Panc1 (cell line): ENCODE results near the gene NT5C. TPM values are rescaled to one million over a fixed set of nuclear protein-coding genes. Genes with fewer than 3 reads are reported as not detected.

Source experiments
- ATAC-seq: fragments of 200-7000 bp; cut with Tn5 transposase; 2 replicates; pipeline ENCODE4 v1.9.1; 2020; ENCODE audit warnings: mild to moderate bottlenecking, moderate library complexity
- BruUV-seq: library from RNA; stranded (reverse); fragments of 400-500 nt; replicated peaks from 2 replicates; lab custom pipeline; 2021; lab: Mats Ljungman, UMichigan
- CTCF ChIA-PET: fragments of 300-600 bp; sonication (Branson Sonifier 250); formaldehyde crosslinking; loops from one replicate; lab custom pipeline; 2022; ENCODE audit warnings: antibody characterized with exemption; lab: Charles Lee
- POLR2A ChIA-PET: fragments of 300-600 bp; sonication (Branson Sonifier 250); formaldehyde crosslinking; loops from one replicate; lab custom pipeline; 2022; ENCODE audit warnings: antibody characterized with exemption; lab: Charles Lee
- DNase-seq: peaks from one replicate; pipeline ENCODE4 v3.0.0-alpha.2; 2010; ENCODE audit warnings: low read depth, low spot score
- H3K27ac ChIP-seq: 2 replicates; pipeline ENCODE4 v1.5.1; 2011; ENCODE audit warnings: mild to moderate bottlenecking, low read length, inconsistent platforms
- H3K27me3 ChIP-seq: fragments of 200-500 bp; sonication (Bioruptor generic); 2 replicates; pipeline ENCODE4 v1.6.0; 2014; ENCODE audit warnings: low read length, inconsistent platforms; ENCODE audit not compliant: control insufficient read depth, insufficient read depth
- H3K36me3 ChIP-seq: fragments of 200-500 bp; sonication (Bioruptor generic); 2 replicates; pipeline ENCODE4 v1.5.1; 2014; ENCODE audit warnings: inconsistent platforms, mild to moderate bottlenecking, low read length, moderate library complexity; ENCODE audit not compliant: control insufficient read depth, insufficient read depth
- H3K4me1 ChIP-seq: 2 replicates; pipeline ENCODE4 v1.5.1; 2011; ENCODE audit warnings: inconsistent platforms, mild to moderate bottlenecking, low read length, moderate library complexity; ENCODE audit not compliant: control insufficient read depth, insufficient read depth
- H3K4me3 ChIP-seq, 2 experiments: 2 replicates each; pipeline ENCODE4 v1.5.1; 2011 to 2012; ENCODE audit warnings: low read depth in 2 of 2, low read length in 2 of 2, mild to moderate bottlenecking in 2 of 2, inconsistent platforms in 1 of 2, moderate library complexity in 1 of 2
- H3K9me3 ChIP-seq: fragments of 200-500 bp; sonication (Bioruptor generic); 2 replicates; pipeline ENCODE4 v1.5.1; 2014; ENCODE audit warnings: low read depth, mild to moderate bottlenecking, inconsistent platforms, low read length, moderate library complexity; ENCODE audit not compliant: control insufficient read depth, insufficient read depth
- CTCF ChIP-seq: fragments of 450-650 bp; IDR thresholded peaks from 2 replicates; pipeline ENCODE4 v1.5.1; 2017; ENCODE audit warnings: mild to moderate bottlenecking
- POLR2AphosphoS5 ChIP-seq: IDR thresholded peaks from 2 replicates; pipeline ENCODE4 v1.6.1; 2012; ENCODE audit warnings: mild to moderate bottlenecking, low read depth, low read length, moderate library complexity
- REST ChIP-seq, 2 experiments: IDR thresholded peaks; 2 replicates each; pipeline ENCODE4 v1.6.1; 2011 to 2012; ENCODE audit warnings: low read depth in 2 of 2, control low read depth in 1 of 2, low read length in 1 of 2, mild to moderate bottlenecking in 1 of 2, moderate library complexity in 1 of 2; ENCODE audit not compliant: insufficient read depth in 1 of 2
- SIN3A ChIP-seq: IDR thresholded peaks from 2 replicates; pipeline ENCODE4 v1.6.1; 2012; ENCODE audit warnings: low read depth, mild to moderate bottlenecking, low read length, moderate library complexity, borderline replicate concordance; ENCODE audit not compliant: insufficient read depth
- TCF7L2 ChIP-seq: IDR thresholded peaks from 2 replicates; pipeline ENCODE4 v1.6.1; 2011; ENCODE audit warnings: mild to moderate bottlenecking, low read depth, low read length, inconsistent platforms
- in situ Hi-C: cut with HindIII; loops from 2 replicates; pipeline ENCODE4 v1.10.0; 2016; ENCODE audit warnings: low sequenced_read_pairs, low pct_unique_long_range_greater_than_20kb
- intact Hi-C: fragments of 100-400 bp; cut with micrococcal nuclease; formaldehyde crosslinking; loops from one replicate; pipeline ENCODE4 v1.10.0; 2022; ENCODE audit not compliant: unreplicated experiment
- total RNA-seq: library from RNA; stranded (reverse); gene quantifications from one replicate; pipeline ENCODE4 v1.2.1, GENCODE V29; 2021; ENCODE audit not compliant: unreplicated experiment

Gene NT5C
- total RNA-seq, 1 experiment from 2014 or later, result 63.4 TPM

GRCh38 chr17:75146592-75146991 lies 15.1 kb upstream of the NT5C start:
- ATAC-seq (no peak), DNase-seq (no peak)
- POLR2A ChIA-PET, result no interaction called here
- no TSS peak for BruUV-seq
- intact Hi-C loops, result no loop called here
- H3K27me3 ChIP-seq, result no peaks in the 10 kb centered on the region
- peaks cover 3% of the 10 kb centered on the region; the same call in 1 of the 2 replicates for H3K4me1 ChIP-seq
- H3K9me3 ChIP-seq, result no peaks in the 10 kb centered on the region
- no peak overlapping the region for H3K27ac ChIP-seq
- CTCF ChIA-PET, result no interaction called here
- TF ChIP-seq REST (IDR thresholded peaks at IDR 0.05; ENCODE audit: insufficient read depth in 1 of 2, low read depth in 2 of 2, low read length in 1 of 2) (no peak), CTCF (no peak), POLR2AphosphoS5 (no peak), SIN3A (no peak), TCF7L2 (no peak)
- peaks cover 34% of the 10 kb centered on the region for H3K36me3 ChIP-seq
- in situ Hi-C loops, result no loop called here
- no peak overlapping the region for H3K4me3 ChIP-seq

- Histone ChIP-seq H3K9me3 (no peaks in the 10 kb centered on the region), H3K27ac (no peak overlapping the region), H3K27me3 (no peaks in the 10 kb centered on the region), H3K4me1 (0 out of 2 replicates have a peak, but pooled peaks cover 3% of the 10 kb centered on the region), H3K4me3 (no peak overlapping the region), H3K36me3 (peaks cover 36% of the 10 kb centered on the region)
- POLR2A ChIA-PET, result interaction anchor here (0.5 to 0.7 kb wide), 2 partner anchors 14 to 20 kb away, joined by 3 to 4 read pairs; no protein-coding TSS in a partner anchor
- in situ Hi-C loops, result no loop called here
- CTCF ChIA-PET, result interaction anchor here (0.6 to 0.7 kb wide), 2 partner anchors 9 to 182 kb away, joined by 4 to 9 read pairs; no protein-coding TSS in a partner anchor
- TF ChIP-seq REST (IDR thresholded peaks at IDR 0.05; ENCODE audit: insufficient read depth in 1 of 2, low read depth in 2 of 2, low read length in 1 of 2), result no peak
- no peak for TF ChIP-seq TCF7L2
- no peak for TF ChIP-seq CTCF
- no peak for TF ChIP-seq SIN3A
- TF ChIP-seq POLR2AphosphoS5, result no peak
- BruUV-seq, result TSS peak; percentile 12
- no peak for DNase-seq
- no peak for ATAC-seq
- intact Hi-C loops, result no loop called here
These were observed 13.4 kb upstream of the NT5C start for GRCh38 chr17:75144816-75145512.
